HG03457 (cell line): ENCODE results near the gene LURAP1L.

Source experiments
- ATAC-seq: cut with Tn5 transposase; IDR thresholded peaks from one replicate; pipeline ENCODE4 v1.9.1; 2021; ENCODE audit warnings: moderate number of reproducible peaks; ENCODE audit not compliant: unreplicated experiment

LURAP1L gene

DNA sequence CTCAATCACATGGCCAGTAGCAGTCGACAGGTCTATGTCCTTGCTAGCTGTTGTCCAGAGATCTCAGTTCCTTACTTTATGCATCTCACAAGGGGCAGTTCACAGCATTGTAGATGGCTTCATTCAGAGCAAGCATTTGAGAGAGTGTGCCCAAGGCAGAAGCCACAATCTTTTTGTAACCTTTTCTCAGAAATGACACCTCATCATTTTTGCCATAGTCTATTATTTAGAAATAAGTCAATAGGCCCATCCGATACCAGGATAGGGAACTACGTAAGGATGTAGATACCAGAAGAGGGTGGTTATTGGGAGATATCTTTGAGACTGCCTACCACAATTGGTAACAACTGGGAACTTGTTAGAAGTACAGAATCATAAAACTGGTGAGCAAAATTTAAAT lies 37.1 kb downstream of the LURAP1L start:
- no peak for ATAC-seq

DNA sequence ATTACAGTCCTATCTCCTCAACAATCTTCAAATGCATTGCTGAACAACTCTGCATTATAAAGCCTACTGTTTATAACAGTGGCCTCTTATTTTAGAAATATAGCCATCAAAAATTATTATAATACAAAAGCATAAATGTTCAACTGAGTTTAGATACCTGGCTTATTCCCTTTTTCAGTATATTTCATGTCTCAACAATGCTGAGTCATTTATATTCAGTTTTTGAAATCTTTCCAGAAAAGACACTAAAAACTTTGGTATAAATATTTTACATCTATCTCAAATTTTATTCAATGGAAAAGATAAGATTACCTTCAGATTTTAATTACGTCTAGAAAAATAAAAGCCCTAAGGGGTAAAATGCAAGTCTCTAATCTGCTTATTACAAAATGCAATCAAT lies 37.9 kb downstream of the LURAP1L start:
- ATAC-seq: no peak

DNA sequence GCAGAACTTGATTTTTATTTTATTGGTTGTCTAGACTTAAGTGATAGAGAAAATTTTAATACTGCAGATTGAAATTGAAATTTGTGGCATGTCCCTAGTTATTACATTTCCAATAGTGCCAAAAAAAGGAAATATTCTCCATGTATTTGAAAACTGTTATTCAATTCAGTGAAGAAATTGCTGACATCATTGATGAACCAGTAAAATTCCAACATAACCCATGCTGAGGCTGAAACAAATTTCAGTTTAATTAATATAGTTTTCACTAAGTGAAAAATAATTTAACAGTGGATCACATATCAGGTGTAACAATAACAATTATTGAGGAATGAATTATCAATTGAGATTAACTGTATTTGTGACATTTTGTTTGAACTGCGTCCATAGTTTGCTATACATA lies 38.7 kb downstream of the LURAP1L start:
- ATAC-seq: no peak

- ATAC-seq: no peak
Observed at GRCh38 chr9:12813960-12814876, 39.4 kb downstream of the LURAP1L start.

- ATAC-seq: no peak
Observed at GRCh38 chr9:12814877-12815237, 40.0 kb downstream of the LURAP1L start.

DNA sequence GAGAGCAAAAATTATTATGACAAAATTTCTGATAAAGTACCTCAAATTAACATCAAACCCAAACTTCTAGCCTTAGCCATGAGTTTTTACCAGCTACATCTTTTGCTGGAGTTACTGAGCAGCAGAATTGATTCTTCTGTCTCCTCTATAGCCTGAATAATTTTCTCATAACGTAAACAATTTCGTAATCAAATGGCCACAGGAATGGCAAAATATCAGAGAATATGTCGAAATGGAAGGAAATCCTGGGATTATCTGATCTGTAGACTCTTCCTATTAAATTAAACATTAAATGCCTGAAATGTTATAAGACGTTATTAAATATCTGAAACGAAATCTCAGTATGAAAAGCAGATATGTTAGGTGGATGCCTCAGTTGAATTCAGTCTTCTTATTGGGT lies 41.1 kb downstream of the LURAP1L start:
- ATAC-seq: no peak

DNA sequence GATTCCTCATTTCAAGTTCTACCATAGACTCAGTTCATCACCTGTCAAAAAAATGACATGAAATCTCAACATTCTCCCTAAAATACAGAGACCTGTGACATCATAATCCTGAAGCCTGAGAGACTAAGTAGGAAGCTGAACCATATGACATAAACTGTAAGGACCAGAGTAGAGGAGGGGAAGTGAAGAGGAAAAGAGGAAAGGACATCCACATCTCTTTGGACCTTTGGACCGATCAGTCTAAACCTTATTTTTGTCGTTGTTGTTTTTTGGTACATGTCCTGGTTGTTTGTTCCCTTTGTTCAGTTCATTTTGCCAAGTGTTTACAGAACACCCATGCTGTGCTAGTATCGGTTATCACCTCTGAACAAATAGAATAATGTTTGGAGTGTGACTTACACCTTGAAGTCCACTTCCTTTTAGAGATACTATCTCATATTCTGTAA lies 41.9 kb downstream of the LURAP1L start:
- ATAC-seq: no peak

- no peak for ATAC-seq
Observed at GRCh38 chr9:12817702-12818101, 42.9 kb downstream of the LURAP1L start.

DNA sequence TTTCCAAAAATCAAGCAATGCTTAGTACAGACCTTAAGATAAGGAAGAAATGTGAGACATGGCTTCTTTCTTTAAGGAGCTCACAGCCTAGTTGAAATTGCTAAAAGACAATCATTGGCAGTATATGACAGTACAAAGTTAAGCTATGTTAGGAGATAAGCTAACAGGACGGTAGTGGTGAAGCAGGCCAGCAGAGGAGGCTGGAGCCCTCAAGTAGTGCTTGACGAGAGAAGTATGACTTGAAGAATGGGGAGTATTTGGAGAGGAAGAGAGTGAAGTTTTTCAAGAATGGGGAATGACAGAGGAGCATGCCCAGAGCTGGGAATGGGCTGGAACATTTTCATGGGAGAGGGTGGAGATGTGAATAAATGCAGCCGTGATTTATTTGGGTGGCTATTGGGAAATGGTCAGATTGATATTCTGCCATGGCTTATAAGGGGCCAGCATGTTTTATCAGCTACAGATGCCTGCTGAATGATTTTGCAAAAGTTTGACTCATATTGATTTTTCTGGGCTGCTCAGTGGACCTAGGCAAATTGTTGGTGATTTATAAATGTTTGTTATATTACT lies 43.7 kb downstream of the LURAP1L start:
- ATAC-seq: no peak

DNA sequence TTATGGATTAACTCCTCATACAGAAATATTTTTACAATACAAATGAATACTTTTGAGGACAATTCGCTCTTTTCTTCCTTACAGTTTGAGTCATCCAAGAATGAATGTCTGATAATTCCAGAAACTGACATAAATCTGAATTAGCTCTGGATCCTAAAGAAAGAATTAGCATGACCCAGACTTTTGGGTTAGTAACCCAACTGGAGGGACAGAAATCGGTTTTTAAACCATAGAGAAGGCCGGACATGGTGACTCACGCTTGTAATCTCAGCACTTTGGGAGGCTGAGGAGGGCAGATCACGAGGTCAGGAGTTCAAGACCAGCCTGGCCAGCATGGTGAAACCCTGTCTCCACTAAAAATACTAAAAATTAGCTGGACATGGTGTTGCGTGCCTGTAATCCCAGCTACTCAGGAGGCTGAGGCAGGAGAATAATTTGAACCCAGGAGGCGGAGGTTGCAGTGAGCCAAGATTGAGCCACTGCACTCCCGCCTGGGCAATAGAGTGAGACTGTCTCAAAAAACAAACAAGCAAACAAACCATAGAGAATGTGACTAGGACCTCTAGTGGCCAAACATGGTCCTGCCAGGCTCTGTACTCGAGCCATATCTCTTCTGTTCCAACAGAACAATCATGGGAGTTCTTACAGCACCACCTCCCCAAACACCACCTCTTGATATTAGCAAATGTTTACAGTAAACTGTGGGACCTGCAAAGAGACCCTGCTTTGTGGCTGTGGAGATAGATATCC lies 44.8 kb downstream of the LURAP1L start:
- ATAC-seq: no peak

GRCh38 chr9:12822111-12822510 lies 47.3 kb downstream of the LURAP1L start:
- no peak for ATAC-seq

- no peak for ATAC-seq
Observed at GRCh38 chr9:12826924-12827565, 52.2 kb downstream of the LURAP1L start.

DNA sequence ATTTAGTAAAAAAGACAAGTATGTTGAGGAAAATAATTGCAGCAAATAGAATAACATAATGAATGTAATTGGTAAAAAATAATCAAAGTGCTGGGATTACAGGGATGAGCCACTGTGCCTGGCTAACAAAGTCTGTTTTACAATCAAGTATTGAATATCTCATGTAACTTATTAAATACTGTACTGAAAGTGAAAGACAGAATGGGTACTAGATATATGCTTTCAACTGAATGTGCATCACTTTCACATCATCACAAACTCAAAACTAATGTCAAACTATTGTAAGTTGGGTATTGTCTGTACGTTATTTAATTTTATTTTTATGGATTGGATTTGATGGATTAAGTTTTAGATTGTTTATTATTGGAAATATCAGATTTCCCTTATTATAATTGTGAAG lies 58.9 kb downstream of the LURAP1L start:
- no peak for ATAC-seq

GRCh38 chr9:12838546-12838945 lies 63.7 kb downstream of the LURAP1L start:
- no peak for ATAC-seq

- ATAC-seq: no peak
Observed at GRCh38 chr9:12843735-12844134, 68.9 kb downstream of the LURAP1L start.

GRCh38 chr9:12846035-12846434 lies 71.2 kb downstream of the LURAP1L start:
- ATAC-seq: no peak

GRCh38 chr9:12847561-12847960 lies 72.7 kb downstream of the LURAP1L start:
- ATAC-seq: no peak

GRCh38 chr9:12849486-12850003 lies 74.7 kb downstream of the LURAP1L start:
- no peak for ATAC-seq

DNA sequence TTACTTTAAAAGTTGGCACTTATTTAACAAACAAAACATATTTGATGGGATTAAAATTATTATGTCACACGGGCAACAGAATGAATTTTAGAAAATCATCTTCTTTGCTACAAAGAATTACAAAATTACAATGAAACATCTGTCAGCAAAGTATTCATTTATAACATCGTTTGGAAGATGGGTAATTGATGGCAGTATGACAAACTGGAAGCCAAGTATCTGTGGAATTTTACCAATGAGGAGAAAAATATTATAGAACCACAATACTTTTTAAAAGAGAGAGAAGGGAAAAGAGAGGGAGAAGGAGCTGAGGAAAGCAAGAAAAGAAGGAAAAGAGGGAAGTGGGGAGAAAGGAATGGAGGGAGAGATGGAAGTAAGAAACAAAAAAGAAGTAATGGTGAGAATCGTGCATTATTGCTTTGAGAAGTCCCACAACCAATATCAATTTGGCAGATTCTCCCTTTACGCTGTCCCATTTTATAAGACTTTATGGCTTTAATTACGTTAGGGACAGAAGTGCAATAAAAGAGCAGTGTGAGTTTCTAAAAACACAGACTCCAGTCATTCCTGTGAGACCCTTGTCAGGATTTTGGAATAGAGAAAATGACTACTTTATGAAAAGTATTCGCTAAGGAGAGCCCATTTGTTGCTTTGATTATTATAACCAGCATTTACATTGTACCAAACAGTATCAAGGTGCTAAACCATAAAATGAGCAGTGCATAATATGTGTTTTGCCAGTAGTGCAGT lies 76.7 kb downstream of the LURAP1L start:
- ATAC-seq: no peak

DNA sequence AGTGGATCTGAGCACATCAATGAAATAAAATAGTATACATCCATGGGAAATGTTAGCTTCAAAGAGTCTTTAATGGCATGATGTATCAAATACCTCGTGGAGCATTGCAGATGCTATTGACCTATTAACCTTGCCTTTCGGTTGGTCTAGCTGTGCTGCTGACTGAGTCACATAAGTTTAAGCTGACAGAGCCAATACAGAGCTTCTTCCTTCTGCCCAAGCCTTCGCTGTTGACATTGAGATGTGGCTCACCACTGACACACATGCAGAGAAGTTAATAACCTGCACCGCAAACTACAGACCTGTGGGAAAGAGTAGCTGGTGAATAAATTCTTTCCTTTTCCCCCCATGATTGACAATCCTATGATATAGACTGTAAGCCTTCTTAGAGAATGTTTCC lies 78.2 kb downstream of the LURAP1L start:
- ATAC-seq: no peak
